Endothelial cell of umbilical vein (primary cell): ENCODE results near the gene GALT. TPM values are rescaled to one million over a fixed set of nuclear protein-coding genes. Genes with fewer than 3 reads are reported as not detected.

ENCODE experiments used
- BruUV-seq: library from RNA; stranded (reverse); fragments of 400-500 nt; replicated peaks from 2 replicates; lab custom pipeline; 2021; lab: Mats Ljungman, UMichigan
- CTCF ChIA-PET: fragments of 300-600, 350-600 bp; sonication (Branson Sonifier 250); formaldehyde crosslinking; loops from one replicate; lab custom pipeline; 2021; ENCODE audit warnings: antibody characterized with exemption, inconsistent platforms; lab: Charles Lee
- POLR2A ChIA-PET: fragments of 300-600, 350-600 bp; sonication (Branson Sonifier 250); formaldehyde crosslinking; loops from one replicate; lab custom pipeline; 2021; ENCODE audit warnings: antibody characterized with exemption, inconsistent platforms; lab: Charles Lee
- DNase-seq: peaks from one replicate; pipeline ENCODE4 v3.0.0-alpha.2; 2011; ENCODE audit warnings: low read depth, low spot score
- FAIRE-seq: peaks from 2 replicates; lab custom pipeline; 2011; peaks lifted over from hg19 to GRCh38; lab: Jason Lieb, UNC
- H2AFZ ChIP-seq: 2 replicates; pipeline ENCODE4 v1.6.0; 2012; ENCODE audit warnings: low read depth, low read length, control low read depth, inconsistent platforms
- H3K27ac ChIP-seq: 2 replicates; pipeline ENCODE4 v1.5.1; 2011; ENCODE audit warnings: low read depth, mild to moderate bottlenecking, control low read depth, low read length, moderate library complexity; ENCODE audit not compliant: insufficient read depth
- H3K27me3 ChIP-seq, 2 experiments: 2 replicates each; pipeline versions ENCODE4 v1.6.0 to v1.6.1; 2011; ENCODE audit warnings: low read length in 2 of 2, mixed read lengths in 1 of 2; ENCODE audit not compliant: control insufficient read depth in 2 of 2, insufficient read depth in 2 of 2
- H3K36me3 ChIP-seq, 2 experiments: 2 replicates in 1 of 2; 3 replicates in 1 of 2; pipeline ENCODE4 v1.5.1; 2011; ENCODE audit warnings: low read length in 2 of 2, mild to moderate bottlenecking in 1 of 2, moderate library complexity in 1 of 2; ENCODE audit not compliant: control insufficient read depth in 2 of 2, insufficient read depth in 2 of 2; ENCODE audit errors: extremely low read depth in 1 of 2
- H3K4me1 ChIP-seq: 3 replicates; pipeline ENCODE4 v1.5.1; 2011; ENCODE audit warnings: mild to moderate bottlenecking, low read length; ENCODE audit not compliant: control insufficient read depth, insufficient read depth; ENCODE audit errors: extremely low read depth
- H3K4me2 ChIP-seq: 2 replicates; pipeline ENCODE4 v1.6.1; 2011; ENCODE audit warnings: low read length, control low read depth, mixed read lengths; ENCODE audit not compliant: insufficient read depth
- H3K4me3 ChIP-seq, 3 experiments: fragments of 200-600 bp in 1 of 3; sonication (generic), shearing (Covaris generic) in 1 of 3; replicated peaks in 1 of 3; 2 replicates each; pipeline ENCODE4 v1.5.1; 2011 to 2016; ENCODE audit warnings: control low read depth in 3 of 3, low read length in 3 of 3, mild to moderate bottlenecking in 2 of 3, inconsistent platforms in 1 of 3, low read depth in 1 of 3, moderate library complexity in 1 of 3; ENCODE audit not compliant: insufficient read depth in 1 of 3
- H3K79me2 ChIP-seq: 2 replicates; pipeline ENCODE4 v1.6.0; 2012; ENCODE audit warnings: low read length, inconsistent platforms; ENCODE audit not compliant: control insufficient read depth, insufficient read depth
- H3K9ac ChIP-seq: replicated peaks from 2 replicates; pipeline ENCODE3; 2011; ENCODE audit warnings: low read length, control low read depth; ENCODE audit not compliant: insufficient read depth; ENCODE audit errors: extremely low read depth
- H3K9me1 ChIP-seq: replicated peaks from 3 replicates; pipeline ENCODE4 v1.6.0; 2011; ENCODE audit warnings: mild to moderate bottlenecking, low read length; ENCODE audit not compliant: control insufficient read depth, insufficient read depth; ENCODE audit errors: extremely low read depth
- H3K9me3 ChIP-seq: replicated peaks from 2 replicates; pipeline ENCODE4 v1.5.1; 2012; ENCODE audit warnings: low read length, inconsistent platforms; ENCODE audit not compliant: control insufficient read depth, insufficient read depth
- H4K20me1 ChIP-seq: replicated peaks from 2 replicates; pipeline ENCODE3; 2011; ENCODE audit warnings: mild to moderate bottlenecking, low read length; ENCODE audit not compliant: control insufficient read depth, insufficient read depth; ENCODE audit errors: extremely low read depth
- EZH2 ChIP-seq: IDR thresholded peaks from 2 replicates; pipeline ENCODE4 v1.6.1; 2012; ENCODE audit warnings: borderline replicate concordance, low read depth, mild to moderate bottlenecking, moderate library complexity, low read length, inconsistent platforms; ENCODE audit not compliant: severe bottlenecking
- FOS ChIP-seq: IDR thresholded peaks from 2 replicates; pipeline ENCODE4 v1.6.1; 2011; ENCODE audit warnings: mild to moderate bottlenecking, low read length, moderate library complexity, borderline replicate concordance; ENCODE audit not compliant: insufficient read depth
- GATA2 ChIP-seq: IDR thresholded peaks from 2 replicates; pipeline ENCODE4 v1.7.0; 2011; ENCODE audit warnings: low read depth, mild to moderate bottlenecking, moderate library complexity, mixed read lengths, low read length; ENCODE audit not compliant: insufficient read length, insufficient read depth
- JUN ChIP-seq: IDR thresholded peaks from 2 replicates; pipeline ENCODE4 v1.6.1; 2011; ENCODE audit warnings: borderline replicate concordance, low read depth; ENCODE audit not compliant: insufficient read length, insufficient read depth
- MAX ChIP-seq: IDR thresholded peaks from 2 replicates; pipeline ENCODE4 v1.6.1; 2011; ENCODE audit not compliant: insufficient read depth, insufficient read length
- MYC ChIP-seq: IDR thresholded peaks from one replicate; pipeline ENCODE4 v1.6.1; 2011; ENCODE audit warnings: mild to moderate bottlenecking, low read depth, low read length
- POLR2A ChIP-seq: IDR thresholded peaks from 2 replicates; pipeline ENCODE4 v1.6.1; 2012; ENCODE audit warnings: low read depth, mild to moderate bottlenecking, control low read depth, low read length
- POLR2AphosphoS5 ChIP-seq: IDR thresholded peaks from 2 replicates; pipeline ENCODE4 v1.6.1; 2012; ENCODE audit warnings: low read depth, mild to moderate bottlenecking, control low read depth, low read length, moderate library complexity; ENCODE audit not compliant: insufficient read depth
- dilution Hi-C: fragments of 300-500 bp; cut with MboI; formaldehyde crosslinking; loops from one replicate; pipeline ENCODE4 v1.15.0; 2019; ENCODE audit warnings: low sequenced_read_pairs; ENCODE audit not compliant: extremely low pct_ligation_motif_present
- intact Hi-C: fragments of 100-400 bp; cut with micrococcal nuclease; formaldehyde crosslinking; loops from one replicate; pipeline ENCODE4 v1.10.0; 2022
- polyA plus RNA-seq, 4 experiments: library from polyadenylated mRNA; depleted of rRNA in 3 of 4; stranded (reverse) in 3 of 4; unstranded in 1 of 4; fragments of >200 nt; gene quantifications; 2 replicates each; pipeline versions ENCODE4 v1.2.1 to v1.2.3, GENCODE V29; 2011 to 2012; ENCODE audit warnings: missing spikeins in 1 of 4
- total RNA-seq: library from RNA; stranded (reverse); gene quantifications from 2 replicates; pipeline ENCODE4 v1.2.3, GENCODE V29; 2021
- TF ChIP-seq, protein P1 (sequence below), 2 donors: IDR thresholded peaks; 1 replicate in 1 of 2; 2 replicates in 1 of 2; pipeline ENCODE4 v1.5.1; 2011; ENCODE audit warnings: low read length in 2 of 2, mild to moderate bottlenecking in 2 of 2, moderate library complexity in 2 of 2, control low read depth in 1 of 2, inconsistent platforms in 1 of 2, low read depth in 1 of 2; ENCODE audit not compliant: insufficient read depth in 1 of 2; ENCODE audit errors: extremely low read depth in 1 of 2

Gene GALT
- total and polyA plus RNA-seq, 2 donors (not counting 3 experiments of a cell fraction or from before 2014, with no cell fraction given), result 36.6 to 58.5 TPM

GRCh38 chr9:34655394-34655793 lies 8.9 kb downstream of the GALT start:
- dilution Hi-C loops, result no loop called here
- H3K4me1 ChIP-seq, result peaks cover 23% of the 10 kb centered on the region
- DNase-seq, result no peak
- no peak overlapping the region for H3K27ac ChIP-seq
- H3K79me2 ChIP-seq, result no peaks in the 10 kb centered on the region
- H3K27me3 ChIP-seq, result no peaks in the 10 kb centered on the region
- ChIA-PET CTCF (interaction anchor here (0.9 kb wide), 1 partner anchor 48 kb away, joined by 3 read pairs; no protein-coding TSS in a partner anchor), POLR2A (no interaction called here)
- H3K9ac ChIP-seq, result no peak overlapping the region
- H3K4me3 ChIP-seq, result no peak overlapping the region
- H2AFZ ChIP-seq, result no peak overlapping the region
- H3K9me3 ChIP-seq, result no peaks in the 10 kb centered on the region
- no peak for TF ChIP-seq GATA2
- no peak for TF ChIP-seq MYC
- no peak for TF ChIP-seq MAX
- TF ChIP-seq POLR2AphosphoS5, result no peak
- TF ChIP-seq POLR2A, result no peak
- TF ChIP-seq, protein P1, sequence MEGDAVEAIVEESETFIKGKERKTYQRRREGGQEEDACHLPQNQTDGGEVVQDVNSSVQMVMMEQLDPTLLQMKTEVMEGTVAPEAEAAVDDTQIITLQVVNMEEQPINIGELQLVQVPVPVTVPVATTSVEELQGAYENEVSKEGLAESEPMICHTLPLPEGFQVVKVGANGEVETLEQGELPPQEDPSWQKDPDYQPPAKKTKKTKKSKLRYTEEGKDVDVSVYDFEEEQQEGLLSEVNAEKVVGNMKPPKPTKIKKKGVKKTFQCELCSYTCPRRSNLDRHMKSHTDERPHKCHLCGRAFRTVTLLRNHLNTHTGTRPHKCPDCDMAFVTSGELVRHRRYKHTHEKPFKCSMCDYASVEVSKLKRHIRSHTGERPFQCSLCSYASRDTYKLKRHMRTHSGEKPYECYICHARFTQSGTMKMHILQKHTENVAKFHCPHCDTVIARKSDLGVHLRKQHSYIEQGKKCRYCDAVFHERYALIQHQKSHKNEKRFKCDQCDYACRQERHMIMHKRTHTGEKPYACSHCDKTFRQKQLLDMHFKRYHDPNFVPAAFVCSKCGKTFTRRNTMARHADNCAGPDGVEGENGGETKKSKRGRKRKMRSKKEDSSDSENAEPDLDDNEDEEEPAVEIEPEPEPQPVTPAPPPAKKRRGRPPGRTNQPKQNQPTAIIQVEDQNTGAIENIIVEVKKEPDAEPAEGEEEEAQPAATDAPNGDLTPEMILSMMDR (IDR thresholded peaks at IDR 0.05; ENCODE audit: extremely low read depth in 1 of 2, insufficient read depth in 1 of 2, low read depth in 1 of 2, low read length in 2 of 2), result no peak
- no peak for TF ChIP-seq EZH2
- no peak for TF ChIP-seq FOS
- no peak for TF ChIP-seq JUN
- no peak for FAIRE-seq
- BruUV-seq, result no TSS peak
- H4K20me1 ChIP-seq, result no peaks in the 10 kb centered on the region
- no peaks in the 10 kb centered on the region for H3K9me1 ChIP-seq
- H3K4me2 ChIP-seq, result no peak overlapping the region
- intact Hi-C loops, result no loop called here
- no peaks in the 10 kb centered on the region for H3K36me3 ChIP-seq
